ENCODE data around the gene TBL1XR1. TPM values are rescaled to one million over a fixed set of nuclear protein-coding genes. Genes with fewer than 3 reads are reported as not detected.
A peak's percentile ranks its signal among the peaks of the same experiment; 100 is the strongest.
"Not testable (repeated sequence)": the region's sequence is repeated elsewhere in the genome, so short reads cannot be mapped to it uniquely, and the experiment has no call there.

Gene TBL1XR1
- total RNA-seq, 1 experiment from 2014 or later: 100 TPM

GRCh38 chr3:177182352-177182751 is 14.9 kb downstream of the TBL1XR1 start:
- DNase-seq (ENCODE audit: low read depth): no peak

- DNase-seq (ENCODE audit: low read depth): no peak
Measured at GRCh38 chr3:177181418-177181817, 15.9 kb downstream of the TBL1XR1 start.

- no peak for DNase-seq (ENCODE audit: low read depth)
Measured at GRCh38 chr3:177180506-177180905, 16.8 kb downstream of the TBL1XR1 start.

- no peak for DNase-seq (ENCODE audit: low read depth)
Measured at GRCh38 chr3:177179281-177180067, 17.8 kb downstream of the TBL1XR1 start.

- DNase-seq (ENCODE audit: low read depth): no peak
Measured at GRCh38 chr3:177177749-177178221, 19.5 kb downstream of the TBL1XR1 start.

- no peak for DNase-seq (ENCODE audit: low read depth)
Measured at GRCh38 chr3:177174607-177175170, 22.6 kb downstream of the TBL1XR1 start.

- no peak for DNase-seq (ENCODE audit: low read depth)
Measured at GRCh38 chr3:177169936-177170722, 27.2 kb downstream of the TBL1XR1 start.

GRCh38 chr3:177168431-177168830 is 28.9 kb downstream of the TBL1XR1 start:
- DNase-seq (ENCODE audit: low read depth): no peak

GRCh38 chr3:177162742-177163141 is 34.5 kb downstream of the TBL1XR1 start:
- DNase-seq (ENCODE audit: low read depth): no peak

GRCh38 chr3:177161603-177162002 is 35.7 kb downstream of the TBL1XR1 start:
- not testable (repeated sequence) for DNase-seq (ENCODE audit: low read depth)

GRCh38 chr3:177158461-177158860 is 38.8 kb downstream of the TBL1XR1 start:
- no peak for DNase-seq (ENCODE audit: low read depth)

- DNase-seq (ENCODE audit: low read depth): no peak
Measured at GRCh38 chr3:177157492-177157891, 39.8 kb downstream of the TBL1XR1 start.

- DNase-seq (ENCODE audit: low read depth): no peak
Measured at GRCh38 chr3:177154733-177155132, 42.5 kb downstream of the TBL1XR1 start.

- DNase-seq (ENCODE audit: low read depth): peak; percentile 82
Measured at GRCh38 chr3:177150970-177151627, 46.2 kb downstream of the TBL1XR1 start.

GRCh38 chr3:177150218-177150916 is 46.9 kb downstream of the TBL1XR1 start:
- no peak for DNase-seq (ENCODE audit: low read depth)

GRCh38 chr3:177149106-177149505 is 48.2 kb downstream of the TBL1XR1 start:
- no peak for DNase-seq (ENCODE audit: low read depth)

GRCh38 chr3:177147790-177148189 is 49.5 kb downstream of the TBL1XR1 start:
- DNase-seq (ENCODE audit: low read depth): no peak

GRCh38 chr3:177146646-177147045 is 50.6 kb downstream of the TBL1XR1 start:
- DNase-seq (ENCODE audit: low read depth): no peak

- no peak for DNase-seq (ENCODE audit: low read depth)
Measured at GRCh38 chr3:177145954-177146353, 51.3 kb downstream of the TBL1XR1 start.

GRCh38 chr3:177145381-177145780 is 51.9 kb downstream of the TBL1XR1 start:
- no peak for DNase-seq (ENCODE audit: low read depth)

- peak; percentile 30 for DNase-seq (ENCODE audit: low read depth)
Measured at GRCh38 chr3:177144922-177145321, 52.4 kb downstream of the TBL1XR1 start.

Data from Daoy (cell line).